Activated CD8-positive, alpha-beta T cell treated with anti-CD3 and anti-CD28 coated beads for 36 hours (primary cell): Measurements from ENCODE around the gene CD80. TPM values are rescaled to one million over a fixed set of nuclear protein-coding genes. Genes with fewer than 3 reads are reported as not detected.

Experiments
- ATAC-seq: fragments of 200-7000 bp; cut with Tn5 transposase; one replicate; pipeline ENCODE4 v1.10.0; 2021; ENCODE audit warnings: mild to moderate bottlenecking, moderate library complexity
- CTCF ChIA-PET: fragments of 350-600 bp; sonication (Branson Sonifier 250); formaldehyde crosslinking; loops from one replicate; lab custom pipeline; 2021; ENCODE audit warnings: antibody characterized with exemption; lab: Charles Lee
- POLR2A ChIA-PET: fragments of 350-600 bp; sonication (Branson Sonifier 250); formaldehyde crosslinking; loops from one replicate; lab custom pipeline; 2021; ENCODE audit warnings: antibody characterized with exemption; lab: Charles Lee
- DNase-seq: peaks from one replicate; pipeline ENCODE4 v3.0.0-alpha.2; 2020
- H3K27ac Mint-ChIP-seq: one replicate; pipeline ENCODE4 v1.8.0; 2021; ENCODE audit warnings: mild to moderate bottlenecking, mixed read lengths
- H3K27me3 Mint-ChIP-seq: one replicate; pipeline ENCODE4 v1.8.0; 2021; ENCODE audit warnings: mixed read lengths
- H3K36me3 Mint-ChIP-seq: one replicate; pipeline ENCODE4 v1.8.0; 2021; ENCODE audit warnings: low read depth, mixed read lengths
- H3K4me1 Mint-ChIP-seq: one replicate; pipeline ENCODE4 v1.8.0; 2021; ENCODE audit warnings: low read depth, mixed read lengths
- H3K4me3 Mint-ChIP-seq: one replicate; pipeline ENCODE4 v1.8.0; 2021; ENCODE audit warnings: mild to moderate bottlenecking, moderate library complexity, mixed read lengths
- H3K9me3 Mint-ChIP-seq: one replicate; pipeline ENCODE4 v1.8.0; 2021; ENCODE audit warnings: mixed read lengths
- intact Hi-C: fragments of 100-400 bp; cut with micrococcal nuclease; formaldehyde crosslinking; loops from one replicate; pipeline ENCODE4 v1.10.0; 2022
- total RNA-seq, 2 experiments: library from RNA; stranded (reverse); gene quantifications; one replicate each; pipeline ENCODE4 v1.2.3, GENCODE V29; 2021
- TF ChIP-seq, protein P1 (sequence below): fragments of 200-600 bp; IDR thresholded peaks from one replicate; pipeline ENCODE4 v1.8.0; 2022; ENCODE audit warnings: antibody characterized with exemption, mild to moderate bottlenecking

Gene CD80
- total RNA-seq, 2 experiments from 2014 or later: 7.1 to 10.2 TPM

DNA sequence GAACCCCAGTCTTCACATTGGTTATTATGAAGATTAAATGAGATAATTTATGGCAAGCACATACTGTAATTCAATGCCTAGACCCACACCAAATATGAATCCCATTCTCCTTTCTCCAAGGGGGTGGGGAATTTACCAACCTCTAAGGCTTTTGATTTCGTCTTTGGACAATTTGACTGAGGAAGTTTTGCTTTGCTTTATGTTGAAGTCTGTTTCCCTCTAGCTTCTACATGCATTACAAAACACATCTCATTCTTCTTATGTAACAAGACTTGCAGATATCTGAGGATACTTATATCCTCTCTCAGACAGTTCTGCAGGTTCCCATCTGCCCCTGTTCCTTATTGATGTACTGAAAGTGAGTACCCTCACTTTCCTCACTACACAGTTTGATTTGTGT, 12.2 kb downstream of the CD80 start:
- ATAC-seq (no peak), DNase-seq (no peak)
- POLR2A ChIA-PET: no interaction called here
- Mint-ChIP-seq H3K36me3 (peaks cover 11% of the 10 kb centered on the region), H3K9me3 (no peaks in the 10 kb centered on the region), H3K4me3 (no peak overlapping the region), H3K27me3 (no peaks in the 10 kb centered on the region), H3K27ac (no peak overlapping the region), H3K4me1 (peaks cover 6% of the 10 kb centered on the region)
- CTCF ChIA-PET: no interaction called here
- intact Hi-C loops: no loop called here
- TF ChIP-seq, protein P1, sequence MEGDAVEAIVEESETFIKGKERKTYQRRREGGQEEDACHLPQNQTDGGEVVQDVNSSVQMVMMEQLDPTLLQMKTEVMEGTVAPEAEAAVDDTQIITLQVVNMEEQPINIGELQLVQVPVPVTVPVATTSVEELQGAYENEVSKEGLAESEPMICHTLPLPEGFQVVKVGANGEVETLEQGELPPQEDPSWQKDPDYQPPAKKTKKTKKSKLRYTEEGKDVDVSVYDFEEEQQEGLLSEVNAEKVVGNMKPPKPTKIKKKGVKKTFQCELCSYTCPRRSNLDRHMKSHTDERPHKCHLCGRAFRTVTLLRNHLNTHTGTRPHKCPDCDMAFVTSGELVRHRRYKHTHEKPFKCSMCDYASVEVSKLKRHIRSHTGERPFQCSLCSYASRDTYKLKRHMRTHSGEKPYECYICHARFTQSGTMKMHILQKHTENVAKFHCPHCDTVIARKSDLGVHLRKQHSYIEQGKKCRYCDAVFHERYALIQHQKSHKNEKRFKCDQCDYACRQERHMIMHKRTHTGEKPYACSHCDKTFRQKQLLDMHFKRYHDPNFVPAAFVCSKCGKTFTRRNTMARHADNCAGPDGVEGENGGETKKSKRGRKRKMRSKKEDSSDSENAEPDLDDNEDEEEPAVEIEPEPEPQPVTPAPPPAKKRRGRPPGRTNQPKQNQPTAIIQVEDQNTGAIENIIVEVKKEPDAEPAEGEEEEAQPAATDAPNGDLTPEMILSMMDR: no peak

DNA sequence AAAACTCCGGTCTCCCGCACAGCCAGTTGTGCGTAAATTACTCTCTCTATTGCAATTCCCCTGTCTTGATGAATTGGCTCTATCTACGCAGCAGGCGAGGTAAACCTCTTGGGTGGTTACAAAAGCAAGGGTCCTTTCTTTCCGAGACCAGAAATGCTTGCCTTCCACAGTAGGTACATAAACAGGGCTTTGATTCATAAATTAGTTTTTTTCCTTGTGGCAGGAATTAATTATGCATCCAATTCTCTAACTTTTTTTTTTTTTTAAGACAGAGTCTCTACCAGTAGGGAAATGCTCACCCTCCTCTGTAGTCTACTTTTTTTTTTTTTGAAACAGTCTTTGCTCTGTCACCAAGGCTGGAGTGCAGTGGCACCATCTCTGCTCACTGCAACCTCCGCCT, 16.3 kb downstream of the CD80 start:
- DNase-seq (no peak), ATAC-seq (no peak)
- ChIA-PET CTCF (interaction anchor here (1.3 kb wide), 1 partner anchor 16 kb away, joined by 6 read pairs; the partner anchor contains the start of gene CD80), POLR2A (no interaction called here)
- H3K36me3 Mint-ChIP-seq: peaks cover 11% of the 10 kb centered on the region
- TF ChIP-seq, protein P1: no peak
- H3K4me3 Mint-ChIP-seq: no peak overlapping the region
- no peaks in the 10 kb centered on the region for H3K27me3 Mint-ChIP-seq
- no peak overlapping the region for H3K27ac Mint-ChIP-seq
- peaks cover 20% of the 10 kb centered on the region for H3K4me1 Mint-ChIP-seq
- no peaks in the 10 kb centered on the region for H3K9me3 Mint-ChIP-seq
- intact Hi-C loops: no loop called here

DNA sequence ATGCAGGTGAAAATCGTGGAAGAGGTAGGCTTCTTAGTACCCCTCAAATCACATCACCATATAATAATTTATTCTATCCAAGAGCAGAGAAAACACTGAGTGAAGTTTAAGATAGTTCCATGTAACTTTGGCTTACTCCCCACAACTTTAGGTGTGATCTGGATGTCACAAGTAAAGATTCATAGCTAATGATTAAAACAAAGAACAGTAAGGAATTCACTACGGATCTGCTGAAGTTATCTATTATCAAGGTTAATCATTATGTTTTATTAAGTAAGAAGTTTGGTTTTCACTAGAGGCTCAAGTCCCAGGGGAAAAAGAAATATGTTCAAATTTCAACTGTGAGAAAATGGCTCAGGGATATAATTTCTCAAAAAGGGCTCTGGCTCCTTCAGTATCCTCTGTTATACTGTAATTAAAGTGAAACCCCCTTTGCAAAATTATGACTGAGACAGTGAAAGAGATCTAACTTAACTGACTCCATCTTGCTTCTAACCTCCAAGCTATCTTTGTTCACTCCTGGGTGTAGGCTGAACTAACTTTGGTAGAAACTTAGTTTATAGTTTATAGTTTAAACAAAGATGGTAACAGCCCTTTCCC, 17.1 kb downstream of the CD80 start:
- peak overlapping the region; percentile 14 for H3K27ac Mint-ChIP-seq
- no peaks in the 10 kb centered on the region for H3K9me3 Mint-ChIP-seq
- ATAC-seq (no peak), DNase-seq (no peak)
- H3K27me3 Mint-ChIP-seq: no peaks in the 10 kb centered on the region
- POLR2A ChIA-PET: no interaction called here
- H3K4me1 Mint-ChIP-seq: peaks cover 20% of the 10 kb centered on the region
- CTCF ChIA-PET: interaction anchor here (1.3 kb wide), 1 partner anchor 17 kb away, joined by 6 read pairs; the partner anchor contains the start of gene CD80
- TF ChIP-seq, protein P1: no peak
- peaks cover 11% of the 10 kb centered on the region for H3K36me3 Mint-ChIP-seq
- intact Hi-C loops: no loop called here
- H3K4me3 Mint-ChIP-seq: no peak overlapping the region

DNA sequence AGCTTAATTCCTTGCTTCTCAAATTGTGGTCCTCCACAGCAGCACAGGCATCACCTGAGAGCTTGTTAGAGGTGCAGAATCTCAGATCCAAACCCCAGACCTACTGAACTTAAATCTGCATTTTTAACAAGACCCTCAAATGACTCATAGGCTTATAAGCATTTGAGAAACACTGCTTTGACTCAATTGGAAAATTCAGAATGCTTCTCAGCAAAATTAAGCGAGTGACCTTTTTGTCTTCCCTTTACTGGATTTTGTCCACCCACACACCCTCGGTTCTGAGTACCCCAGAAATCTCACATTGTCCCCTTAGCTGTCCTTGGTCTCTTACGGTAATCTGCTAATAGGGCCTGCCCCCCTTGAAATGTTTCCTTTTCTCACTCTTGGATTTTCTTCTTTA, 17.9 kb downstream of the CD80 start:
- ATAC-seq: peak; percentile 65
- peak; percentile 40 for DNase-seq
- Mint-ChIP-seq H3K4me3 (no peak overlapping the region), H3K9me3 (no peaks in the 10 kb centered on the region), H3K27ac (peak overlapping the region; percentile 14), H3K27me3 (no peaks in the 10 kb centered on the region), H3K36me3 (peaks cover 11% of the 10 kb centered on the region), H3K4me1 (peaks cover 20% of the 10 kb centered on the region)
- POLR2A ChIA-PET: no interaction called here
- intact Hi-C loops: no loop called here
- TF ChIP-seq, protein P1: no peak
- CTCF ChIA-PET: interaction anchor here (1.3 kb wide), 1 partner anchor 17 kb away, joined by 6 read pairs; the partner anchor contains the start of gene CD80

DNA sequence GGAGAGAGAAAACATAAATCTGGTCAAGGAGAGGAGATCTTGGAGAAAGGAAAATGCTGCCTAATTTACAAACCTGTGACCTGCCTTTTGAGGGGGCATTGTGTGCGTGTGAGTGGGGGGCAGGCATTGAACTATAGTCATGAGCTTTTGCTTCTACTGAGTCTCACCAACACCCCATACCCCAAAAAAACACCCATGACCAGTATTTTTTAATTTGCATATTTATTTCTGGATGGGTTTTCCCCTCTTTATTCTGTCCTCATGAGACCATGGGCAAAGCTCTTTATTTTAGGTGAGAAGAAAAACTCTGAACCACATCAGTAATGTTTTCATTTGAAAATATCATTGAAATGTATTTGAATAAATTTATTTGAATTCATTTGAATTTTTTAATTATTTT, 20.6 kb downstream of the CD80 start:
- ATAC-seq (no peak), DNase-seq (no peak)
- H3K4me3 Mint-ChIP-seq: no peak overlapping the region
- no peaks in the 10 kb centered on the region for H3K27me3 Mint-ChIP-seq
- intact Hi-C loops: no loop called here
- H3K27ac Mint-ChIP-seq: no peak overlapping the region
- ChIA-PET CTCF (interaction anchor here (1.1 kb wide), 1 partner anchor 142 kb away, joined by 3 read pairs; no protein-coding TSS in a partner anchor), POLR2A (no interaction called here)
- TF ChIP-seq, protein P1: no peak
- peaks cover 20% of the 10 kb centered on the region for H3K4me1 Mint-ChIP-seq
- H3K9me3 Mint-ChIP-seq: no peaks in the 10 kb centered on the region
- H3K36me3 Mint-ChIP-seq: peaks cover 4% of the 10 kb centered on the region
